PC-3 (cell line): ENCODE data around the gene BORCS8. TPM values are rescaled to one million over a fixed set of nuclear protein-coding genes. Genes with fewer than 3 reads are reported as not detected.

Experiments used
- ATAC-seq: fragments of 200-7000 bp; cut with Tn5 transposase; 2 replicates; pipeline ENCODE4 v1.9.1; 2020; ENCODE audit warnings: mild to moderate bottlenecking, moderate library complexity
- Bru-seq: library from RNA; stranded (reverse); fragments of 400-500 nt; gene quantifications from one replicate; lab custom pipeline; 2021; lab: Mats Ljungman, UMichigan
- BruChase-seq, 2 experiments: library from RNA; stranded (reverse); fragments of 400-500 nt; gene quantifications; one replicate each; lab custom pipeline; 2021; lab: Mats Ljungman, UMichigan
- BruUV-seq: library from RNA; stranded (reverse); fragments of 400-500 nt; replicated peaks from 2 replicates; lab custom pipeline; 2021; lab: Mats Ljungman, UMichigan
- CTCF ChIA-PET: fragments of 300-600 bp; sonication (Branson Sonifier 250); formaldehyde crosslinking; loops from one replicate; lab custom pipeline; 2022; ENCODE audit warnings: antibody characterized with exemption; lab: Charles Lee
- POLR2A ChIA-PET: fragments of 300-600 bp; sonication (Branson Sonifier 250); formaldehyde crosslinking; loops from one replicate; lab custom pipeline; 2022; ENCODE audit warnings: antibody characterized with exemption; ENCODE audit not compliant: unreplicated experiment; lab: Charles Lee
- DNase-seq: peaks from one replicate; pipeline ENCODE4 v3.0.0-alpha.2; 2015
- H2AFZ ChIP-seq: fragments of 300-600 bp; sonication (generic); 2 replicates; pipeline ENCODE4 v1.6.0; 2016; ENCODE audit warnings: antibody characterized with exemption, low read length
- H3F3A ChIP-seq: fragments of 300-600 bp; sonication (generic); one replicate; pipeline ENCODE4 v1.6.0; 2017; ENCODE audit warnings: antibody characterized with exemption, low read length, control low read depth, mild to moderate bottlenecking; ENCODE audit not compliant: unreplicated experiment
- H3K27ac ChIP-seq: fragments of 300-600 bp; sonication (generic); 2 replicates; pipeline ENCODE4 v1.5.1; 2016; ENCODE audit warnings: mild to moderate bottlenecking, low read length
- H3K27me3 ChIP-seq: fragments of 300-600 bp; sonication (generic); 2 replicates; pipeline ENCODE4 v1.6.1; 2016; ENCODE audit warnings: low read length, mixed read lengths
- H3K36me3 ChIP-seq: fragments of 300-600 bp; sonication (generic); 2 replicates; pipeline ENCODE4 v1.6.1; 2016; ENCODE audit warnings: low read depth, mixed run types, low read length, mixed read lengths
- H3K4me1 ChIP-seq: fragments of 300-600 bp; sonication (generic); 2 replicates; pipeline ENCODE4 v1.5.1; 2016; ENCODE audit warnings: low read length; ENCODE audit not compliant: insufficient read depth
- H3K4me2 ChIP-seq: fragments of 300-600 bp; sonication (generic); 2 replicates; pipeline ENCODE4 v1.6.0; 2016; ENCODE audit warnings: low read length
- H3K4me3 ChIP-seq: fragments of 300-600 bp; sonication (generic); 2 replicates; pipeline ENCODE4 v1.5.1; 2016; ENCODE audit warnings: mild to moderate bottlenecking, low read length, mixed read lengths
- H3K79me2 ChIP-seq: fragments of 300-600 bp; sonication (generic); 2 replicates; pipeline ENCODE4 v1.6.1; 2017; ENCODE audit warnings: low read length, mixed read lengths
- H3K9ac ChIP-seq: fragments of 300-600 bp; sonication (generic); 2 replicates; pipeline ENCODE4 v1.6.0; 2016; ENCODE audit warnings: mild to moderate bottlenecking, low read length
- H3K9me2 ChIP-seq: fragments of 300-600 bp; sonication (generic); replicated peaks from 2 replicates; pipeline ENCODE4 v1.6.1; 2016; ENCODE audit warnings: mixed run types, low read length, mixed read lengths
- H3K9me3 ChIP-seq: fragments of 300-600 bp; sonication (generic); 2 replicates; pipeline ENCODE4 v1.6.1; 2016; ENCODE audit warnings: low read length, mixed read lengths
- H4K20me1 ChIP-seq: fragments of 300-600 bp; sonication (generic); 2 replicates; pipeline ENCODE4 v1.6.1; 2016; ENCODE audit warnings: low read length, mixed read lengths
- EZH2 ChIP-seq: fragments of 300-600 bp; sonication (generic); IDR thresholded peaks from one replicate; pipeline ENCODE4 v1.6.1; 2017; ENCODE audit warnings: antibody characterized with exemption, mild to moderate bottlenecking, low read length; ENCODE audit not compliant: unreplicated experiment
- EZH2phosphoT487 ChIP-seq: fragments of 300-600 bp; sonication (generic); IDR thresholded peaks from 2 replicates; pipeline ENCODE4 v1.6.1; 2018; ENCODE audit warnings: mild to moderate bottlenecking, antibody characterized with exemption, low read length, borderline replicate concordance
- intact Hi-C: fragments of 100-400 bp; cut with micrococcal nuclease; formaldehyde crosslinking; loops from 2 replicates; pipeline ENCODE4 v1.9.0; 2023
- long read RNA-seq: library from polyadenylated mRNA; unstranded; transcript quantifications from one replicate; pipeline ENCODE4 v2.0.0, GENCODE V29; 2021; ENCODE audit not compliant: unreplicated experiment
- total RNA-seq: library from RNA; depleted of rRNA; stranded (reverse); fragments of >200 nt; gene quantifications from 2 replicates; pipeline ENCODE4 v1.2.3, GENCODE V29; 2014; rRNA removed
- TF ChIP-seq, protein P1 (sequence below): fragments of 300-600 bp; sonication (generic); conservative IDR thresholded peaks from 2 replicates; pipeline ENCODE4 v1.5.1; 2017; ENCODE audit warnings: antibody characterized with exemption, low read depth, mild to moderate bottlenecking, low read length

BORCS8 gene
- total RNA-seq (21.9 and 33.1 TPM in 2 replicates), Bru-seq, nascent RNA (percentile 75 among the genes with signal in this experiment), BruChase-seq, experiment 1, labeled RNA remaining after a 6-hour chase (percentile 85 among the genes with signal in this experiment), BruChase-seq, experiment 2, labeled RNA remaining after a 2-hour chase (percentile 80 among the genes with signal in this experiment)
- long read RNA-seq, transcript BORCS8-202 (6 exons, 1,429 nt) = major isoform, 9 of 26 reads
- long read RNA-seq, transcript BORCS8-209 (1 exons, 3,698 nt) = minor isoform, 6 of 26 reads
- long read RNA-seq, partial matches to known transcripts = 3 of 26 reads
- long read RNA-seq, other reads (novel, unspliced or antisense) = 7 of 26 reads

DNA sequence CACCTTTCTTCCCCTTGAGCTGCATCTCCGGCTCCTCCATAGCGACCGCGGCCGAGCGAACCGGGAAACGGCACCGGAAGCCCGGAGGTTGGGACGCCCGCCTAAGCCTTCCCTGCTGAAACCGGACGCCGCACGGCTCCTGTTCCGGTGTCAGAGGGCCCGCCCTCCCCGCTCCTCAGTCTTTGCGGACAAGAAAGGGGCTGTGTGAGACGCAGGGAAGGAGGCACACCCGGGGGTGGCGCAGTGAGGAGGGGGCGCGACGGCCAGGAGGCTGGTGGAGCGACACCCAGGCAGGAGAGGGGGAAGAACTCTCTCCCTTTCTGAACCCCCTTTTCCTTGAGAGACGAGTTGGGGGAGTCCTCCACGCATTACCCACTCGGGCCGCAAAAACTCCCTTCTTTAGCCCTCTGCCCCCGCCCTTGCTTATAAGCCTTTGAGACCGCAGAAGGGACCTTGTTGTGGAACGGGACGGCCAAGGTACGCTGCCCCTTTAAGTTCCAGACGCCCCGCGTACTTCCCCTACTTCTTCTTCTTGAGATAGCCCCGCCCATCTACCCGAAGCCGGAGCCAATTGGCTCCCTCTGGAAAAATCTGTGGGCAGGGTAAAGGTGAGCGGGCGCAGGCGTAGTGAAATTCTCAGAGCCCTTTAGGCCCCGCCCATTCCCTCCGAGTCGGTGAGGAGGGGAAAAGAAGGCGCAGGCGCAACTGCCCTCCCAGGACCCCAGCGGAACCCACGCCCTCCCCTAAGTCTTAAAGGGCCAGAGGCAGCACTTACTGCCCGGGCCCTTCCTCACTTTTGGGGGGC lies at the start of gene BORCS8, which contains the start of gene RFXANK:
TSS of gene BORCS8 (minus strand) at position 75 of the 805 bp plus-strand sequence. CDS start at position 40, 35 bp downstream.
TSS of gene RFXANK (plus strand) at position 181 of the 805 bp plus-strand sequence. CDS start 1,689 bp downstream, outside the sequence.
- CTCF ChIA-PET = interaction anchor here (0.6 kb wide), 1 partner anchor 25 kb away, joined by 9 read pairs; no protein-coding TSS in a partner anchor
- H3K4me2 ChIP-seq = peak within 1 kb of the TSS; percentile 99
- H3K4me1 ChIP-seq = peaks cover 3% of the 10 kb centered on the region; the same call in 1 of the 2 replicates
- peak; percentile 99 for DNase-seq
- H3K27ac ChIP-seq = peak within 1 kb of the TSS; percentile 88
- no peaks in the 10 kb centered on the region for H4K20me1 ChIP-seq
- intact Hi-C loops = loop anchor here (1.0 kb wide), 1 partner anchor 11 kb away; the partner anchor contains the start of gene NR2C2AP
- no peaks in the 10 kb centered on the region for H3K27me3 ChIP-seq
- no peaks in the 10 kb centered on the region for H3K9me2 ChIP-seq
- no peaks in the 10 kb centered on the region for H3K9me3 ChIP-seq
- H3K79me2 ChIP-seq = peaks cover 48% of the 10 kb centered on the region
- peak within 1 kb of the TSS; percentile 99 for H2AFZ ChIP-seq
- peak within 1 kb of the TSS; percentile 98 for H3K9ac ChIP-seq
- TF ChIP-seq EZH2 (no peak), EZH2phosphoT487 (no peak)
- TF ChIP-seq, protein P1, sequence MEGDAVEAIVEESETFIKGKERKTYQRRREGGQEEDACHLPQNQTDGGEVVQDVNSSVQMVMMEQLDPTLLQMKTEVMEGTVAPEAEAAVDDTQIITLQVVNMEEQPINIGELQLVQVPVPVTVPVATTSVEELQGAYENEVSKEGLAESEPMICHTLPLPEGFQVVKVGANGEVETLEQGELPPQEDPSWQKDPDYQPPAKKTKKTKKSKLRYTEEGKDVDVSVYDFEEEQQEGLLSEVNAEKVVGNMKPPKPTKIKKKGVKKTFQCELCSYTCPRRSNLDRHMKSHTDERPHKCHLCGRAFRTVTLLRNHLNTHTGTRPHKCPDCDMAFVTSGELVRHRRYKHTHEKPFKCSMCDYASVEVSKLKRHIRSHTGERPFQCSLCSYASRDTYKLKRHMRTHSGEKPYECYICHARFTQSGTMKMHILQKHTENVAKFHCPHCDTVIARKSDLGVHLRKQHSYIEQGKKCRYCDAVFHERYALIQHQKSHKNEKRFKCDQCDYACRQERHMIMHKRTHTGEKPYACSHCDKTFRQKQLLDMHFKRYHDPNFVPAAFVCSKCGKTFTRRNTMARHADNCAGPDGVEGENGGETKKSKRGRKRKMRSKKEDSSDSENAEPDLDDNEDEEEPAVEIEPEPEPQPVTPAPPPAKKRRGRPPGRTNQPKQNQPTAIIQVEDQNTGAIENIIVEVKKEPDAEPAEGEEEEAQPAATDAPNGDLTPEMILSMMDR = no peak
- H3K36me3 ChIP-seq = peaks cover 6% of the 10 kb centered on the region; the same call in 1 of the 2 replicates
- POLR2A ChIA-PET = no interaction called here
- no peaks in the 10 kb centered on the region for H3F3A ChIP-seq
- peak within 1 kb of the TSS; percentile 98 for H3K4me3 ChIP-seq
- no TSS peak for BruUV-seq
- ATAC-seq = peak; percentile 95

DNA sequence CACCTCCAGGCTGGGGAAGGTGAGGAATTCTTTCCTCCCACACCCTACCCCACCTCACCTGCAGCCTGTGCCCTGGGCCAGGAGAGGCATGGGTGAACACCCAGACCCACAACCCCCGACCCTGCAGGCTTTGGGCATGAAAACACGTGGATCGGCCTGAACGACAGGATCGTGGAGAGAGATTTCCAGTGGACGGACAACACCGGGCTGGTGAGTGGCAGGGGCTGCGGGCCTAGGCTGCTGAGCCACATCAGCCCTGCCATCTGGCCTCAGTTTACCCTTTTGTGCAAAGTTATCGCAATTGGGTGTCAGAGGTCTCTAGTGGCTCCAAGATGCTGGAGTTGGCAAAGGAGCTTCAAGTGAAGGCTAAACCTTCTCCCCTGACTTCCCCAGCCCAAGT lies 48.5 kb upstream of the BORCS8 start:
- H3K9me2 ChIP-seq = no peaks in the 10 kb centered on the region
- no TSS peak for BruUV-seq
- no peaks in the 10 kb centered on the region for H3K79me2 ChIP-seq
- H3K4me2 ChIP-seq = no peak overlapping the region
- no peaks in the 10 kb centered on the region for H3F3A ChIP-seq
- no peaks in the 10 kb centered on the region for H3K4me1 ChIP-seq
- ATAC-seq = no peak
- no peak overlapping the region for H3K27ac ChIP-seq
- no peak for DNase-seq
- TF ChIP-seq EZH2 = no peak
- TF ChIP-seq, protein P1 = no peak
- no peak for TF ChIP-seq EZH2phosphoT487
- H3K9me3 ChIP-seq = no peaks in the 10 kb centered on the region
- intact Hi-C loops = no loop called here
- no peaks in the 10 kb centered on the region for H3K36me3 ChIP-seq
- H3K4me3 ChIP-seq = no peak overlapping the region
- no peak overlapping the region for H2AFZ ChIP-seq
- H3K9ac ChIP-seq = no peak overlapping the region
- POLR2A ChIA-PET = no interaction called here
- no peaks in the 10 kb centered on the region for H3K27me3 ChIP-seq
- CTCF ChIA-PET = no interaction called here
- no peaks in the 10 kb centered on the region for H4K20me1 ChIP-seq
